ENCODE measurements around the gene USP4. TPM values are rescaled to one million over a fixed set of nuclear protein-coding genes. Genes with fewer than 3 reads are reported as not detected.

The USP4 gene
- total and polyA plus RNA-seq, 2 donors (not counting 1 experiment from before 2014, with no cell fraction given), result 60.3 to 116 TPM

- Mint-ChIP-seq H3K27me3 (no peaks in the 10 kb centered on the region), H3K27ac (no peak overlapping the region), H3K9me3 (ENCODE audit: insufficient read depth) (no peaks in the 10 kb centered on the region), H3K4me1 (peaks cover 47% of the 10 kb centered on the region), H3K4me3 (no peak overlapping the region)
- intact Hi-C loops (cut with micrococcal nuclease), result no loop called here
- Histone ChIP-seq H3K9me3 (ENCODE audit: control extremely low read depth in 1 of 3, control insufficient read depth in 2 of 3, insufficient read depth in 1 of 3, low read length in 2 of 3) (no peaks in the 10 kb centered on the region), H3K36me3 (replicated peaks in 1 of 2; ENCODE audit: control extremely low read depth in 1 of 2, control insufficient read depth in 1 of 2, extremely low read depth in 1 of 2, insufficient read depth in 2 of 2, low read length in 1 of 2) (peaks cover 4 to 19% of the 10 kb centered on the region in 2 experiments), H3K27me3 (replicated peaks in 1 of 4; ENCODE audit: control extremely low read depth in 1 of 4, control insufficient read depth in 3 of 4, insufficient read depth in 4 of 4, low read length in 3 of 4) (no peaks in the 10 kb centered on the region), H3K4me2 (replicated peaks; ENCODE audit: low read depth, low read length, poor library complexity, severe bottlenecking) (no peak overlapping the region), H3K79me2 (ENCODE audit: control insufficient read depth, insufficient read depth, low read length) (peaks cover 98% of the 10 kb centered on the region), H3K4me1 (ENCODE audit: control insufficient read depth in 2 of 2, insufficient read depth in 2 of 2, low read length in 2 of 2) (peaks cover 30 to 42% of the 10 kb centered on the region in 2 donors), H3K27ac (ENCODE audit: low read length in 2 of 2) (peak overlapping the region in 1 of 2 donors; percentile 9), H3K4me3 (ENCODE audit: control extremely low read depth in 1 of 5, extremely low read depth in 1 of 5, insufficient read depth in 1 of 5, low read depth in 2 of 5, low read length in 4 of 5) (no peak overlapping the region), H3K9ac (ENCODE audit: low read length) (no peak overlapping the region), H4K20me1 (ENCODE audit: control insufficient read depth, insufficient read depth, low read length, poor library complexity, severe bottlenecking) (peaks cover 98% of the 10 kb centered on the region), H2AFZ (ENCODE audit: insufficient read depth, low read depth, low read length, poor library complexity, severe bottlenecking) (no peak overlapping the region)
- no peak for DNase-seq
- WGBS (ENCODE audit: insufficient coverage), result 100% methylated on average over 5 of the region's 6 CpGs
- POLR2A ChIA-PET, result no interaction called here
- CTCF ChIA-PET, result no interaction called here
- TF ChIP-seq CTCF (IDR thresholded peaks at IDR 0.05), result no peak
- TF ChIP-seq EZH2 (IDR thresholded peaks at IDR 0.05; ENCODE audit: borderline replicate concordance, insufficient read depth, low read depth, low read length, poor library complexity, severe bottlenecking), result no peak
- ATAC-seq (ENCODE audit: low read depth), result no peak
Measured at GRCh38 chr3:49389297-49389696, 49.4 kb upstream of the USP4 start.

GRCh38 chr3:49388289-49388820 lies 48.5 kb upstream of the USP4 start:
- ChIA-PET POLR2A (interaction anchor here (0.5 to 0.7 kb wide), 2 partner anchors 11 to 15 kb away, joined by 3 to 4 read pairs; no protein-coding TSS in a partner anchor), CTCF (interaction anchor here (1.4 kb wide), 1 partner anchor 48 kb away, joined by 3 read pairs; the partner anchor contains the start of gene USP4)
- no peak overlapping the region for H3K4me3 Mint-ChIP-seq
- Histone ChIP-seq H3K27me3 (replicated peaks in 1 of 4; ENCODE audit: control extremely low read depth in 1 of 4, control insufficient read depth in 3 of 4, insufficient read depth in 4 of 4, low read length in 3 of 4) (no peaks in the 10 kb centered on the region), H2AFZ (ENCODE audit: insufficient read depth, low read depth, low read length, poor library complexity, severe bottlenecking) (no peak overlapping the region), H3K4me1 (ENCODE audit: control insufficient read depth in 2 of 2, insufficient read depth in 2 of 2, low read length in 2 of 2) (peaks cover 30 to 45% of the 10 kb centered on the region in 2 donors), H3K79me2 (ENCODE audit: control insufficient read depth, insufficient read depth, low read length) (peaks cover 98% of the 10 kb centered on the region), H3K9me3 (ENCODE audit: control extremely low read depth in 1 of 3, control insufficient read depth in 2 of 3, insufficient read depth in 1 of 3, low read length in 2 of 3) (no peaks in the 10 kb centered on the region), H4K20me1 (ENCODE audit: control insufficient read depth, insufficient read depth, low read length, poor library complexity, severe bottlenecking) (peaks cover 98% of the 10 kb centered on the region), H3K4me3 (ENCODE audit: control extremely low read depth in 1 of 5, extremely low read depth in 1 of 5, insufficient read depth in 1 of 5, low read depth in 2 of 5, low read length in 4 of 5) (no peak overlapping the region), H3K36me3 (replicated peaks in 1 of 2; ENCODE audit: control extremely low read depth in 1 of 2, control insufficient read depth in 1 of 2, extremely low read depth in 1 of 2, insufficient read depth in 2 of 2, low read length in 1 of 2) (peaks cover 4 to 17% of the 10 kb centered on the region in 2 experiments), H3K4me2 (replicated peaks; ENCODE audit: low read depth, low read length, poor library complexity, severe bottlenecking) (no peak overlapping the region), H3K9ac (ENCODE audit: low read length) (no peak overlapping the region), H3K27ac (ENCODE audit: low read length in 2 of 2) (peak overlapping the region in 1 of 2 donors; percentile 14)
- H3K27ac Mint-ChIP-seq, result peak overlapping the region; percentile 44
- no peak for DNase-seq
- H3K4me1 Mint-ChIP-seq, result peaks cover 54% of the 10 kb centered on the region
- no peak for ATAC-seq (ENCODE audit: low read depth)
- no peaks in the 10 kb centered on the region for H3K9me3 Mint-ChIP-seq (ENCODE audit: insufficient read depth)
- no peaks in the 10 kb centered on the region for H3K27me3 Mint-ChIP-seq
- no CpG with 5 or more reads among the region's 1 CpG for WGBS (ENCODE audit: insufficient coverage)
- intact Hi-C loops (cut with micrococcal nuclease), result no loop called here
- TF ChIP-seq EZH2 (IDR thresholded peaks at IDR 0.05; ENCODE audit: borderline replicate concordance, insufficient read depth, low read depth, low read length, poor library complexity, severe bottlenecking) (no peak), CTCF (IDR thresholded peaks at IDR 0.05) (no peak)
